Panc1 (cell line): ENCODE results near the gene MGAT4C.

Experiments
- CTCF ChIP-seq: fragments of 450-650 bp; IDR thresholded peaks from 2 replicates; pipeline ENCODE4 v1.5.1; 2017; ENCODE audit warnings: mild to moderate bottlenecking
- POLR2AphosphoS5 ChIP-seq: IDR thresholded peaks from 2 replicates; pipeline ENCODE4 v1.6.1; 2012; ENCODE audit warnings: mild to moderate bottlenecking, low read depth, low read length, moderate library complexity
- REST ChIP-seq, 2 experiments: IDR thresholded peaks; 2 replicates each; pipeline ENCODE4 v1.6.1; 2011 to 2012; ENCODE audit warnings: low read depth in 2 of 2, control low read depth in 1 of 2, low read length in 1 of 2, mild to moderate bottlenecking in 1 of 2, moderate library complexity in 1 of 2; ENCODE audit not compliant: insufficient read depth in 1 of 2

GRCh38 chr12:86257134-86257533 is 943 bp upstream of the MGAT4C start:
- TF ChIP-seq CTCF: no peak
- no peak for TF ChIP-seq REST (IDR thresholded peaks at IDR 0.05; ENCODE audit: insufficient read depth in 1 of 2, low read depth in 2 of 2, low read length in 1 of 2)
- no peak for TF ChIP-seq POLR2AphosphoS5
